ENCODE measurements around the gene WDR33. TPM values are rescaled to one million over a fixed set of nuclear protein-coding genes. Genes with fewer than 3 reads are reported as not detected.

Gene WDR33
- total RNA-seq, 1 donor from 2014 or later = 93.0 TPM

DNA sequence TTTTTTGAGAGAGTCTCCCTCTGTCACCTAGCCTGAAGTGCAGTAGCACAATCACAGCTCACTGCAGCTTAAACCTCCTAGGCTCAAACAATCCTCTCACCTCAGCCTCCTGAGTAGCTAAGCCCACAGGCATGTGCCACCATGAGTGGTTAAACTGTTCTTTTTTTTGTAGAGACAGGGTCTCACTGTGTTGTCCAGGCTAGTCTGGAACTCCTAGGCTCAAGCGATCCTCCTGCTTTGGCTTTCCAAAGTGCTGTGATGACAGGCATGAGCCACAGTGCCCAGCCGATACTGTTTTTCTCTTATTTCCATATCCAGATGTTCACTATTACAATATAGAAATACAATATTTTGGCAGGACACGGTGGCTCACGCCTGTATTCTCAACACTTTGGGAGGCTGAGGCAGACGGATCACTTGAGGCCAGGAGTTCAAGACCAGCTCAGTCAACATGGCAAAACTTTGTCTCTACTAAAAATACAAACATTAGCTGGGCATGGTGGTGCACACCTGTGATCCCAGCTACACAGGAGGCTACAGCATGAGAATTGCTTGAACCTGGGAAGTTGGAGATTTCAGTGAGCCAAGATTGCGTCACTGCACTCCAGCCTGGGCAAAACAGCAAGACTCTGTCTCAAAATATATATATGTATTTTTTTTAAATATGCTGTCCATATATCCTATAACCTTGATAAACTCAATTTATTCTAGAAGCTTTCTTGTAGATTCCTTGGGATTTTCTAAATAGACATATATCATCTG is 24.7 kb downstream of the WDR33 start:
- ChIA-PET POLR2A (interaction anchor here (0.6 kb wide), 2 partner anchors 50 to 308 kb away, joined by 5 to 7 read pairs; no protein-coding TSS in a partner anchor), CTCF (no interaction called here)
- Mint-ChIP-seq H3K4me1 (peaks cover 20% of the 10 kb centered on the region), H3K36me3 (ENCODE audit: low read depth) (peaks cover 24% of the 10 kb centered on the region), H3K4me3 (no peak overlapping the region), H3K27ac (no peak overlapping the region), H3K27me3 (no peaks in the 10 kb centered on the region), H3K9me3 (no peaks in the 10 kb centered on the region)
- DNase-seq (no peak), ATAC-seq (ENCODE audit: low read depth) (no peak)
- no peak for TF ChIP-seq CTCF (IDR thresholded peaks at IDR 0.05)
- intact Hi-C loops (cut with micrococcal nuclease) = no loop called here

GRCh38 chr2:127784965-127785518 is 25.9 kb downstream of the WDR33 start:
- ATAC-seq (ENCODE audit: low read depth) (no peak), DNase-seq (no peak)
- H3K36me3 Mint-ChIP-seq (ENCODE audit: low read depth) = peaks cover 26% of the 10 kb centered on the region
- TF ChIP-seq CTCF (IDR thresholded peaks at IDR 0.05) = no peak
- no peaks in the 10 kb centered on the region for H3K9me3 Mint-ChIP-seq
- intact Hi-C loops (cut with micrococcal nuclease) = no loop called here
- ChIA-PET CTCF (no interaction called here), POLR2A (no interaction called here)
- no peak overlapping the region for H3K27ac Mint-ChIP-seq
- H3K4me1 Mint-ChIP-seq = peaks cover 18% of the 10 kb centered on the region
- no peaks in the 10 kb centered on the region for H3K27me3 Mint-ChIP-seq
- H3K4me3 Mint-ChIP-seq = no peak overlapping the region

- ChIA-PET POLR2A (no interaction called here), CTCF (no interaction called here)
- no peaks in the 10 kb centered on the region for H3K9me3 Mint-ChIP-seq
- ATAC-seq (ENCODE audit: low read depth) (no peak), DNase-seq (no peak)
- no peaks in the 10 kb centered on the region for H3K27me3 Mint-ChIP-seq
- no peak overlapping the region for H3K27ac Mint-ChIP-seq
- peaks cover 30% of the 10 kb centered on the region for H3K36me3 Mint-ChIP-seq (ENCODE audit: low read depth)
- intact Hi-C loops (cut with micrococcal nuclease) = no loop called here
- no peak for TF ChIP-seq CTCF (IDR thresholded peaks at IDR 0.05)
- peaks cover 28% of the 10 kb centered on the region for H3K4me1 Mint-ChIP-seq
- no peak overlapping the region for H3K4me3 Mint-ChIP-seq
These were observed 27.9 kb downstream of the WDR33 start for GRCh38 chr2:127783101-127783500.

- intact Hi-C loops (cut with micrococcal nuclease) = no loop called here
- CTCF ChIA-PET = no interaction called here
- POLR2A ChIA-PET = interaction anchor here (0.6 to 1.2 kb wide), 3 partner anchors 28 to 77 kb away, joined by 4 to 11 read pairs (median 5); no protein-coding TSS in a partner anchor
- H3K4me1 Mint-ChIP-seq = peaks cover 45% of the 10 kb centered on the region
- DNase-seq (no peak), ATAC-seq (ENCODE audit: low read depth) (no peak)
- no peak for TF ChIP-seq CTCF (IDR thresholded peaks at IDR 0.05)
- no peaks in the 10 kb centered on the region for H3K27me3 Mint-ChIP-seq
- H3K9me3 Mint-ChIP-seq = no peaks in the 10 kb centered on the region
- H3K36me3 Mint-ChIP-seq (ENCODE audit: low read depth) = peaks cover 15% of the 10 kb centered on the region
- no peak overlapping the region for H3K4me3 Mint-ChIP-seq
- H3K27ac Mint-ChIP-seq = no peak overlapping the region
These were observed 32.1 kb downstream of the WDR33 start for GRCh38 chr2:127778850-127779249.

DNA sequence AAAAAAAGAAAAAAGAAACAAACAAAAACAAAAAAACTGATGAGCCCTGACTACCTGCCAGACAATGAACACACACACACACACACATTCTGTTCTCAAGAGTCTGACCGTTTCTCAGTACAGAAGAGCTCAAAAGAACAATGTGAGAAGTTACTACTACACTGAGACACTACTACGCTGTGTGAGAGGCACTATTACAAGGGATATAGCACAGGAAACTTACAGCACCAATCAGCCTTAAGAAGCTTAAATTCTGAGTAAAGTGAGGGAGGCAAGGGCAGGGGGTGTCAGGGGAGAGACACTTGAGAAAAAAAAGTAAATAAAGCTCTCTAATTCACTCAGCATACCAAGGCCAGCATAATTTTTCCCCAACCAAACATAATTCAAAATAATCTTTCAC is 32.5 kb downstream of the WDR33 start:
- intact Hi-C loops (cut with micrococcal nuclease) = no loop called here
- TF ChIP-seq CTCF (IDR thresholded peaks at IDR 0.05) = no peak
- Mint-ChIP-seq H3K27ac (no peak overlapping the region), H3K9me3 (no peaks in the 10 kb centered on the region), H3K4me1 (peaks cover 46% of the 10 kb centered on the region), H3K36me3 (ENCODE audit: low read depth) (peaks cover 15% of the 10 kb centered on the region), H3K27me3 (no peaks in the 10 kb centered on the region), H3K4me3 (no peak overlapping the region)
- ATAC-seq (ENCODE audit: low read depth) (no peak), DNase-seq (no peak)
- ChIA-PET POLR2A (interaction anchor here (1.1 to 1.2 kb wide), 2 partner anchors 28 to 76 kb away, joined by 4 to 5 read pairs; no protein-coding TSS in a partner anchor), CTCF (no interaction called here)
